Non-pigmented ciliary epithelial cell (primary cell): ENCODE measurements around the gene SSTR5.

Experiments
- DNase-seq: peaks from one replicate; pipeline ENCODE4 v3.0.0-alpha.2; 2010; ENCODE audit warnings: low read depth

SSTR5 gene

GRCh38 chr16:1105888-1106620 lies 33.5 kb downstream of the SSTR5 start:
- no peak for DNase-seq

GRCh38 chr16:1106659-1107058 lies 34.1 kb downstream of the SSTR5 start:
- no peak for DNase-seq

GRCh38 chr16:1107141-1107540 lies 34.6 kb downstream of the SSTR5 start:
- no peak for DNase-seq

GRCh38 chr16:1107731-1108130 lies 35.2 kb downstream of the SSTR5 start:
- no peak for DNase-seq

- no peak for DNase-seq
Observed at GRCh38 chr16:1108299-1109252, 36.0 kb downstream of the SSTR5 start.

DNA sequence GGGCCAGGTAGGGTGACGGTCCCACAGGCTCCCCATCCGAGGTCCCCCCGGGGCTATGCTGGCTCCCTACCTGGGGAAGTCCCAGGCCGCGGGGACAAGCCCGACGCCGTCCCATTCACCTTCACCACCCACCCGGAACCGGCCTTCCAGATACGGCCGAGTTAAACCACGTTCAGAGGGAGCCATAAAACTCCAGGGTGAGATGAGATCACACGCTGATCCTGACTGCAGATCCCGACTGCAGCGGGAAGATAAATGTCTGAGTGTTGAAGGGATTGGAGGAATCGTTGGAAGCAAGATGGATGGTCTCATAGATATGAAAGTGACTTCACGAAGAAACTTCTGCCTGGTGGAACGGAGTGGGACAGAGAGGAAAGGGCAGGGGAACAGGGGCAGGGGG lies 37.1 kb downstream of the SSTR5 start:
- no peak for DNase-seq

DNA sequence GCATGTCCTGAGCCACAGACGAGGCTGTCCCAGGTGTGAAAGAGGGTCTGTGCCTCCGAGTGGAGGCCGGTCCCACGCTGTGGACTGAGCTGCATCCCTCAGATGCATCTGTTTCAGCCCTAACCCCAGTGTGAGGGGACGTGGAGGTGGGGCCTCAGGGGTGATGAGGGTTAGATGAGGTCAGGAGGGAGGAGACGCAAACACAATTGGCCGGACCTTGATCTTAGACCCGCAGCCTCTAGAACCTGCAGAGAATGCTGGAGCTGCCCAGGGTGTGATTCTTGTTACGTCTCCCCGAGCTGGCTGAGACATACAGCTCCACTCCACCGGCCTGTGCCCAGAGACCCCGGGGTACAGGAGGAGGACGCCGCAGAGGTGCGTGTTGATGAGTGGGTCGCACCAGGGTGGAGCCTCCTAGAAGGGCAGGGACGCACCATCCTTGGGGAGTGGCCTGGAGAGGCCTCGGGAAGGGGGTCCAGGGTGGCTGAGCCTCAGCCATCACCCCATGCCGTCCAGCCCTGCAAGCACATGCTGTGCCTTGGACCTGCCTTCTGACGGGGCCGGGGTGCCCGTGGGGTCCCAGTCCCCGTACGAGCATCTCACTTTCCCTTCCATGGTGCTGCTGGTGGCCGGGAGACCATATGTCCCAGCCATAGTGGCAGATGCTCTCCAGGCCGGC lies 40.1 kb downstream of the SSTR5 start:
- DNase-seq, result no peak

GRCh38 chr16:1113489-1113888 lies 40.9 kb downstream of the SSTR5 start:
- no peak for DNase-seq

DNA sequence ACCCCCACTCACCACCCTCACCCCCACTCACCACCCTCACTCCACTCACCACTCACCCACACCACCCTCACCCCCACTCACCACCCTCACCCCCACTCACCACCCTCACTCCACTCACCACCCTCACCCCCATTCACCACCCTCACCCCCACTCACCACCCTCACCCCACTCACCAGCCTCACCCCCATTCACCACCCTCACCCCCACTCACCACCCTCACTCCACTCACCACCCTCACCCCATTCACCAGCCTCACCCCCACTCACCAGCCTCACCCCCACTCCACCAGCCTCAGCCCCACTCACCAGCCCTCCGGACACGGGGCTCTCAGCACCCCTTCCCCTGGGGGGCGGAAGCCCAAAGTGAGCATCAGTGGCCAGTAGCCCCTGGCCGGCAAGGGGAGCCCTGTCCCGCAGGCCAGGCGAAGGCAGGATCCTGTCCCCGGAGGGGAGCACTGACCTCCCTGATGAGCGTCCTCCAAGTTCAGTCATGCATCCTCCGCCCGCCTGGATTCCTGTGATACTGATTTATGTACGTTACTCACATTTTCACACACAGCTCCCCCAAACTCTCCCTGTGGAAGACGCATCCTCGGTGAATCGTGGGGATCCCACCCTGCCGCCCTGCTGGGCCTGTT lies 41.5 kb downstream of the SSTR5 start:
- no peak for DNase-seq

DNA sequence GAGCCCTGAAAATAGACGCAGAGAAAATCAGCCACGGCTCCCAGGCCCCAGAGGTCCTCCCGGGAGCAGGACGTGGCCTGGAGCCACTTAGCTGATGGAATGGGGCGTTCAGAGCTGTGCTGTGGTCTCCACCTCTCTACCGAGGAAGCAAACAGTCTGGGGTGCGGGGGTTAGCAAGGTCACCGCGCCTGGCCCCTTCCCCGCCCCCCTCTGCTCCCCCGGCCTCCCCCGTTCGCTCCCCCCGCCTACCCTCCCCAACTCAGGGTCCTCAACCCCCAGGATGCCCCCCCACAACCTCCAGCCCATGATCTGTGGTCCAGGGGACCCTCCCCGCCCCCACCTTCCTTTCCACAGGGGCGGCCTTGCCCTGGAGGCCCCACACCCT lies 44.1 kb downstream of the SSTR5 start:
- no peak for DNase-seq

DNA sequence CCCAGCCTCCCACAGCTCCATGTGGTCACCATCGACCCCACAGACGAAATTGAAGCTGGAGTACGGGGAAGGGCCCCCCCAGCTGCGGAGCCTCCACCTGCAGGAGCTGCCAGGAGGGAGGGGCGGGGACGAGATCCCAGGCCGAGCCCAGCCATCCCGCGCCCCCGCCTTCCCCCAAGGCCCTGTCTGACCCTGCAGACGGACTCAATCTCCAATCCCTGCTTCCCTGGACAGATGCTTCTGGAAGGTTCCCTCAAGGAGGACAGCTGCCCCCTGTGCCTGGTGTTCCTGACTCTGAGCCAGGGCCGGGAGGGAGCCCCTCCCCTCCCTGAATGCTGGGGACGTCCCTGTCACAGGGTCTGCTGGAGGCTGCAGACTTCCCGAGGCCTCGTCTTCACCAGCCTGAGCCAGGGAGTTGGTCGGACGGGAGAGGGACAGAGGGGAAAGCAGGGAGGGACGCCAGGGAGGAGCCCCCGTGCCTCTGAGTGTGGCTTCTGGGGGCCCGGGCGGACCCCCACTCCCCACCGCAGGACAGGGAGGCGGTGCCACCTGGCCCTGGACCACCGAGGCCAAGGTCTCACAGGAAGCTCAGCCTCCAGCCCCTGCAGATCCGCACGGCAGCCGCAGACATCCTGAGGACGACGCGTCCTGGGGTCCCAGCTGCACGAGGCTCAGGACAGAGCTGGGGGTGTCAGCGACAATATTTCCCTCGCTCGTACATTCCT lies 44.8 kb downstream of the SSTR5 start:
- DNase-seq, result no peak

- no peak for DNase-seq
Observed at GRCh38 chr16:1117926-1118325, 45.4 kb downstream of the SSTR5 start.

DNA sequence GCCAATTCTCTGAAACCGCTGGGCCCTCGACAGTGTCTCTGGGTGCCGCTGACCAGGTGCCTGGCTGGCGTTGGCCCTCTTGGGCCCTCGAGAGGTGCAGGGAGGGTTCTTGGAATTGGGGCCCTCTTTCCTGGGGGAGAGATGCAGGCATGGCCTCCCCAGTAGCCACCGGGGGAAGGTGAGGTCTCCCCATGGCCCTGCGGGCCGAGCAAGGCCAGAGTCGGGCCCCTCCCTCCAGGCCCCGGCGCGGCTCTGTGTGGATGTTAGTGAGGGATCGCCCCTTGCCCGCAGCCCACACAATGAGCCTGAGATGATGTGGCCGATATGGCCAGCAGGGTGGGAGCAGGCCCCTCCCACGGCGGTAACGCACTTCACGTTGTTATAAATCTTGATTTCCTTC lies 46.6 kb downstream of the SSTR5 start:
- no peak for DNase-seq

- DNase-seq, result no peak
Observed at GRCh38 chr16:1119766-1120576, 47.4 kb downstream of the SSTR5 start.

GRCh38 chr16:1120577-1120941 lies 48.0 kb downstream of the SSTR5 start:
- no peak for DNase-seq

GRCh38 chr16:1121009-1121408 lies 48.5 kb downstream of the SSTR5 start:
- no peak for DNase-seq

GRCh38 chr16:1121601-1122397 lies 49.3 kb downstream of the SSTR5 start:
- DNase-seq, result no peak

DNA sequence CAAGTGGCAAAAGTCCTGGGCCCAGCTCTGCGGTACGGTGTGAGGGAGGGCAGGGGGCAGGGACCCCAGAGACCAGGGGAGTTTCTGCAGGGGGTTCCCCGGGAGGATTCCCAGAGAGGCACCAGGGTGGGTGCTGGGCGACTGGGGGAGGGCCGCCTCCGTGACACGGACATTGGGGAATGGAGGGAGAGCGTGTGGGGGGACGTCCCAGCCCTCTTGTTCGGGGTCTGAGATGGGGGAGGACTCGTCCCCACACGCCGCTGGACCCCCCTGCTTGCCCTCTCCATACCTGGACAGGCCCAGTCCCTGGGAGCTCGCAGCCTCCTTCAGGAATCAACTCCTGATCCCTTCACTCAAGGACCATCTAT lies 49.8 kb downstream of the SSTR5 start:
- DNase-seq, result no peak

- no peak for DNase-seq
Observed at GRCh38 chr16:1123525-1124230, 51.1 kb downstream of the SSTR5 start.
